ENCODE data around the gene HAO2. TPM values are rescaled to one million over a fixed set of nuclear protein-coding genes. Genes with fewer than 3 reads are reported as not detected.
"Not testable (repeated sequence)": the region's sequence is repeated elsewhere in the genome, so short reads cannot be mapped to it uniquely, and the experiment has no call there.

HAO2 gene
- total RNA-seq, 1 experiment from 2014 or later = not detected

DNA sequence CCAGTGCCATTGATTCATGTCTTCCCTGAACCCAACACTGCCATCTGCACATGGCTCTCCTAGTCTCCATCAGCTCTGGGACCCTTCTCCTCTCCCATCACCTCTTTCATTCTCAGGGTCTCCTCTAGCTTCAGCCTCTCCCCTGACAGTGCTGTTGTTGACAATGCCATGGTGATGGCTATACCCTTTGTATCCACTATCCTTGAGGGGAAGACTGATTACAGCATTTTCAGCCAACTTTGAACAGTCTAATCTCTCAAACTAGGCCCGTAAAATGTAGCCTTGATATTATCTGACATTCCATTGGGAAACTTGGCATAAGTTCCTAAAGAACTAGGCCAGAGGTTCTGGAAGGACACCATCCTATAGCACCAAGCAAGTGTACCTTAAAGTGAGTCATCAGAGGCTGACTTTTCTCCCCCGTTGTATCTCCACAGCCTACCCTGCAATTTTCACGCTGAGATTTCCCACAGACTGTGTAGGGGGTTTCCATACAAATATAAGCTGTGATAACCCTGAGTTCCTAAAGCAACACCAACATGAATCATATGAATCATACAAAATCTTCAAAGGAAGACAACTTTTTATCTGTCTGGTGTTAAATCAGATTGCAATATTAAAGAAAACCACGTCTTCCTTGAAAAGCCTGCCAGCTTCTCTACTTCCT, 5.8 kb downstream of the HAO2 start:
- BruUV-seq (replicated peaks) = no TSS peak
- H3K36me3 Mint-ChIP-seq (ENCODE audit: insufficient read depth, unreplicated experiment) = no peaks in the 10 kb centered on the region
- H3K27me3 Mint-ChIP-seq (ENCODE audit: unreplicated experiment) = peaks cover 39% of the 10 kb centered on the region
- no peak for DNase-seq
- TF ChIP-seq, protein P1, sequence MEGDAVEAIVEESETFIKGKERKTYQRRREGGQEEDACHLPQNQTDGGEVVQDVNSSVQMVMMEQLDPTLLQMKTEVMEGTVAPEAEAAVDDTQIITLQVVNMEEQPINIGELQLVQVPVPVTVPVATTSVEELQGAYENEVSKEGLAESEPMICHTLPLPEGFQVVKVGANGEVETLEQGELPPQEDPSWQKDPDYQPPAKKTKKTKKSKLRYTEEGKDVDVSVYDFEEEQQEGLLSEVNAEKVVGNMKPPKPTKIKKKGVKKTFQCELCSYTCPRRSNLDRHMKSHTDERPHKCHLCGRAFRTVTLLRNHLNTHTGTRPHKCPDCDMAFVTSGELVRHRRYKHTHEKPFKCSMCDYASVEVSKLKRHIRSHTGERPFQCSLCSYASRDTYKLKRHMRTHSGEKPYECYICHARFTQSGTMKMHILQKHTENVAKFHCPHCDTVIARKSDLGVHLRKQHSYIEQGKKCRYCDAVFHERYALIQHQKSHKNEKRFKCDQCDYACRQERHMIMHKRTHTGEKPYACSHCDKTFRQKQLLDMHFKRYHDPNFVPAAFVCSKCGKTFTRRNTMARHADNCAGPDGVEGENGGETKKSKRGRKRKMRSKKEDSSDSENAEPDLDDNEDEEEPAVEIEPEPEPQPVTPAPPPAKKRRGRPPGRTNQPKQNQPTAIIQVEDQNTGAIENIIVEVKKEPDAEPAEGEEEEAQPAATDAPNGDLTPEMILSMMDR (IDR thresholded peaks at IDR 0.05; ENCODE audit: unreplicated experiment) = no peak
- H3K9me3 Mint-ChIP-seq (ENCODE audit: low read depth, unreplicated experiment) = no peaks in the 10 kb centered on the region
- H3K4me3 Mint-ChIP-seq (ENCODE audit: low read depth, unreplicated experiment) = no peak overlapping the region
- H3K27ac Mint-ChIP-seq (ENCODE audit: unreplicated experiment) = no peak overlapping the region
- peaks cover 22% of the 10 kb centered on the region for H3K4me1 Mint-ChIP-seq (ENCODE audit: low read depth, unreplicated experiment)
- CTCF ChIA-PET = no interaction called here
- intact Hi-C loops (cut with micrococcal nuclease; ENCODE audit: unreplicated experiment) = loop anchor here (10.0 kb wide), 1 partner anchor 230 kb away; no protein-coding TSS in a partner anchor

DNA sequence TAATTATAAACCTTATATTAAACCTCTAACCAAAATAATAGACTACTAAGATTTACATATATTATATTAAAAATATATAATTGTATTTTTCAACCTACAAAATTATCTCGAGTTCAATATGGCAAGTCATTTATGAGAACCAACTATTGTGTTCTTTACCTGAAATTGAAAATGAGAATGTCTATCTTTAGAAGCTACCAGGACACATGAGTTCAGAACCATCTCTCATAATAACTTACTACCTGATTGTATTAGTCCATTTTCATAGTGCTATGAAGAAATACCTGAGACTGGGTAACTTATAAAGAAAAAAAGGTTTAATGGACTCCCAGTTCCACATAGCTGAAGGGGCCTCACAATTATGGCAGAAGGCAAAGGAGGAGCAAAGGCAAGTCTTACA, 6.8 kb downstream of the HAO2 start:
- no peak for DNase-seq
- Mint-ChIP-seq H3K9me3 (ENCODE audit: low read depth, unreplicated experiment) (no peaks in the 10 kb centered on the region), H3K27me3 (ENCODE audit: unreplicated experiment) (peaks cover 28% of the 10 kb centered on the region), H3K36me3 (ENCODE audit: insufficient read depth, unreplicated experiment) (no peaks in the 10 kb centered on the region), H3K27ac (ENCODE audit: unreplicated experiment) (no peak overlapping the region), H3K4me1 (ENCODE audit: low read depth, unreplicated experiment) (peaks cover 22% of the 10 kb centered on the region), H3K4me3 (ENCODE audit: low read depth, unreplicated experiment) (no peak overlapping the region)
- no TSS peak for BruUV-seq (replicated peaks)
- intact Hi-C loops (cut with micrococcal nuclease; ENCODE audit: unreplicated experiment) = loop anchor here (10.0 kb wide), 1 partner anchor 229 kb away; no protein-coding TSS in a partner anchor
- TF ChIP-seq, protein P1 (IDR thresholded peaks at IDR 0.05; ENCODE audit: unreplicated experiment) = no peak
- CTCF ChIA-PET = no interaction called here

DNA sequence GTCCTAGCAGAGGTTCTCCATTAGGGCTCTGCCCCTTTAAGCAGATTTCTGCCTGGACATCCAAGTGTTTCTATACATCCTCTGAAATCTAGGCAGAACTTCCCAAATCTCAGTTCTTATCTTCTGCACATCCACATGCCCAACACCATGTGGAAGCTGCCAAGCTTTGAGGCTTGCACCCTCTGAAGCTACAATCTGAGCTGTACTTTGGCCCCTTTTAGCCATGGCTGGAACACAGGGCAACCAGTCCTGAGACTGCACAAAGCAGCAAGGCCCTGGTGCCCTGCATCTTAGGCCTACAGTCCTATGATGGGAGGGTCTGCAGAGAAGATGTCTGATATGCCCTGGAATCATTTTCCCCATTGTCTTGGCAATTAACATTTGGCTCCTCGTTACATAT, 8.0 kb downstream of the HAO2 start:
- peaks cover 23% of the 10 kb centered on the region for H3K27me3 Mint-ChIP-seq (ENCODE audit: unreplicated experiment)
- intact Hi-C loops (cut with micrococcal nuclease; ENCODE audit: unreplicated experiment) = loop anchor here (10.0 kb wide), 1 partner anchor 228 kb away; no protein-coding TSS in a partner anchor
- H3K9me3 Mint-ChIP-seq (ENCODE audit: low read depth, unreplicated experiment) = no peaks in the 10 kb centered on the region
- H3K27ac Mint-ChIP-seq (ENCODE audit: unreplicated experiment) = no peak overlapping the region
- no peak for DNase-seq
- CTCF ChIA-PET = no interaction called here
- peaks cover 22% of the 10 kb centered on the region for H3K4me1 Mint-ChIP-seq (ENCODE audit: low read depth, unreplicated experiment)
- H3K4me3 Mint-ChIP-seq (ENCODE audit: low read depth, unreplicated experiment) = no peak overlapping the region
- TF ChIP-seq, protein P1 (IDR thresholded peaks at IDR 0.05; ENCODE audit: unreplicated experiment) = no peak
- no TSS peak for BruUV-seq (replicated peaks)
- H3K36me3 Mint-ChIP-seq (ENCODE audit: insufficient read depth, unreplicated experiment) = no peaks in the 10 kb centered on the region

DNA sequence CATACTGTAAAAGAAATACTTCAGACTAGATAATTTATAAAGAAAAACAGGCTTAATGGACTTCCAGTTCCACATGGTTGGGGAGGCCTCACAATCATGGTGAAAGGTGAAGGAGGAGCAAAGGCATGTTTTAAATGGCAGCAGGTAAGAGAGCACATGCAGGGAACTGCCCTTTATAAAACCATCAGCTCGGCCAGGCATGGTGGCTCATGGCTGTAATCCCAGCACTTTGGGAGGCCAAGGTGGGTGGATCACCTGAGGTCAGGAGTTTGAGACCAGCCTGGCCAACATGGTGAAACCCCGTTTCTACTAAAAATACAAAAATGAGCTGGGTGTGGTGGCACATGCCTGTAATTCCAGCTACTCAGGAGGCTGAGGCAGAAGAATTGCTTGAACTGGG, 9.0 kb downstream of the HAO2 start:
- BruUV-seq (replicated peaks); CTCF ChIA-PET: not testable (repeated sequence)

DNA sequence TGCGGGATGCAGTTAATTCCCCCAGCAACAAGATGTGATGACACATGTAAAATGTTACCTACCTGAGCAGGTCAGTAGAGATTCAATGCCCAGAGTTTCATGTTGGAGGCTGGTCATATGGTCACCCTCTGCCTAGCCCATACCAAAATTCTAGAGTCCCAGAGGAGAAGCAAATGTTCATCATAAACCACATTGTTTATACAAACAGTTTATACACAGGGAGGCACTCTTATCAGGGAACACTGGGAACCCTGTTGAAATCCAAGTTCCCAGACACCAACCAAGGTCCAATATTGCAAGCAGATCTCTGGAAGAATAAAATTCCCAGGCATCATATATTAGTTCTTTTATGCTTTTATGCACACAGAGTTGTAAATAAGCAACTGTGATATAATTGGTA, 10.5 kb downstream of the HAO2 start:
- H3K4me1 Mint-ChIP-seq (ENCODE audit: low read depth, unreplicated experiment) = peaks cover 10% of the 10 kb centered on the region

More for the DNA sequence above, 9.0 kb downstream of the HAO2 start:
- H3K4me3 Mint-ChIP-seq (ENCODE audit: low read depth, unreplicated experiment); H3K27ac Mint-ChIP-seq (ENCODE audit: unreplicated experiment); DNase-seq; H3K9me3 Mint-ChIP-seq (ENCODE audit: low read depth, unreplicated experiment); H3K36me3 Mint-ChIP-seq (ENCODE audit: insufficient read depth, unreplicated experiment): not testable (repeated sequence)
- intact Hi-C loops (cut with micrococcal nuclease; ENCODE audit: unreplicated experiment) = loop anchor here (10.0 kb wide), 1 partner anchor 227 kb away; no protein-coding TSS in a partner anchor
- Mint-ChIP-seq H3K4me1 (ENCODE audit: low read depth, unreplicated experiment) (peaks cover 22% of the 10 kb centered on the region), H3K27me3 (ENCODE audit: unreplicated experiment) (peaks cover 22% of the 10 kb centered on the region)

More for the DNA sequence above, 10.5 kb downstream of the HAO2 start:
- TF ChIP-seq, protein P1 (IDR thresholded peaks at IDR 0.05; ENCODE audit: unreplicated experiment) = no peak
- CTCF ChIA-PET = no interaction called here
- no peaks in the 10 kb centered on the region for H3K36me3 Mint-ChIP-seq (ENCODE audit: insufficient read depth, unreplicated experiment)
- H3K27ac Mint-ChIP-seq (ENCODE audit: unreplicated experiment) = no peak overlapping the region
- DNase-seq = no peak
- peaks cover 7% of the 10 kb centered on the region for H3K27me3 Mint-ChIP-seq (ENCODE audit: unreplicated experiment)
- BruUV-seq (replicated peaks) = no TSS peak
- intact Hi-C loops (cut with micrococcal nuclease; ENCODE audit: unreplicated experiment) = loop anchor here (10.0 kb wide), 1 partner anchor 226 kb away; no protein-coding TSS in a partner anchor
- no peak overlapping the region for H3K4me3 Mint-ChIP-seq (ENCODE audit: low read depth, unreplicated experiment)
- no peaks in the 10 kb centered on the region for H3K9me3 Mint-ChIP-seq (ENCODE audit: low read depth, unreplicated experiment)

All from Calu3 (cell line).